ENCODE results near the gene PDE4D.

DNA sequence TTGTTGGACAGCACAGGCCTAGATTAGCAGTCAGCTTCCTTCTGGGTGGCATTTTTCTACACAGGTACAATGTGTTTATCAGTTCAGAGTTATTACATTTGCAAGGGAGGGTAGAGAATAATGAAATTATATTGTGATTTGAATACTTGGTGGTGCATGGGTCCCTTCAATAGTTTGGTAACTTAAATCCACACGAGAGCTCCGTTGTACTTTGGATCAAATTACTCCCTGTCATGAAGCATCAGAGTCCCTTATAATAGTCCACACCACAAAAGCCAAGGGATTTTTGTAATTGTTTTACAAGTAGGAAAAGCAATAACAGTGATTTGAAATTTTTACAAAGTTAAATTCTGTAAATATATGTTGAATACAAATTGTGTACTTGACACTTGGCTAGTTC lies 552.4 kb downstream of the PDE4D start:
- TF ChIP-seq, protein P1, sequence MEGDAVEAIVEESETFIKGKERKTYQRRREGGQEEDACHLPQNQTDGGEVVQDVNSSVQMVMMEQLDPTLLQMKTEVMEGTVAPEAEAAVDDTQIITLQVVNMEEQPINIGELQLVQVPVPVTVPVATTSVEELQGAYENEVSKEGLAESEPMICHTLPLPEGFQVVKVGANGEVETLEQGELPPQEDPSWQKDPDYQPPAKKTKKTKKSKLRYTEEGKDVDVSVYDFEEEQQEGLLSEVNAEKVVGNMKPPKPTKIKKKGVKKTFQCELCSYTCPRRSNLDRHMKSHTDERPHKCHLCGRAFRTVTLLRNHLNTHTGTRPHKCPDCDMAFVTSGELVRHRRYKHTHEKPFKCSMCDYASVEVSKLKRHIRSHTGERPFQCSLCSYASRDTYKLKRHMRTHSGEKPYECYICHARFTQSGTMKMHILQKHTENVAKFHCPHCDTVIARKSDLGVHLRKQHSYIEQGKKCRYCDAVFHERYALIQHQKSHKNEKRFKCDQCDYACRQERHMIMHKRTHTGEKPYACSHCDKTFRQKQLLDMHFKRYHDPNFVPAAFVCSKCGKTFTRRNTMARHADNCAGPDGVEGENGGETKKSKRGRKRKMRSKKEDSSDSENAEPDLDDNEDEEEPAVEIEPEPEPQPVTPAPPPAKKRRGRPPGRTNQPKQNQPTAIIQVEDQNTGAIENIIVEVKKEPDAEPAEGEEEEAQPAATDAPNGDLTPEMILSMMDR (IDR thresholded peaks at IDR 0.05), result no peak
- no peak for TF ChIP-seq EZH2 (IDR thresholded peaks at IDR 0.05)
- TF ChIP-seq EZH2phosphoT487 (IDR thresholded peaks at IDR 0.05), result no peak

All from neural progenitor cell (in vitro differentiated cells).